Muscle of arm (tissue), 12 donors: ENCODE results near the gene CDH23. TPM values are rescaled to one million over a fixed set of nuclear protein-coding genes. Genes with fewer than 3 reads are reported as not detected.

Experiments used
- DNase-seq: peaks from one replicate; pipeline ENCODE4 v3.0.0-alpha.2; 2013
- polyA plus RNA-seq, 12 donors: library from polyadenylated mRNA; unstranded; fragments of 120-200 nt; gene quantifications; one replicate each; pipeline ENCODE4 v1.2.1, GENCODE V29; 2013; ENCODE audit not compliant: insufficient read length in 12 of 12

Gene CDH23
- polyA plus RNA-seq, 12 donors: 2.9 to 7.4 (median 4.3) TPM; not detected in 1

DNA sequence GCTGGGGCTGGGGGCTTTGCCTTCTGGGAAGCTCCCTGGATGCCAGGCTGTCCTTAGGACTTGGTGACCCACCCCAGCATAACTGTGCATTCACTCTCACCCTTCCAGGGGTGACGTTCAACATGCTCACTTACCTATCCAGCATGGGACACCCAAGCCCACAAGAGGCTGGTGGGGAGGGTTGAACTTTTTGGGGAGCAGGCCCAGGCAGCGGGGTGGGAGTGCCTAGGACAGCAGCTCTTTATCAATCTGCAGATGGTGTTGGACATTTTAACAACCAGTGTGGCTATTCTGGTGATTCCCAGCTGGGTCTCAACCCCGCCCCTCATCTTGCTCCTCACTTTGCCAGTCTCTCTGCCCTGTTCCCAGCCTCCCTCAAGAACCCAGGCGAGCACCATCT, 86.4 kb downstream of the CDH23 start:
- DNase-seq: no peak

DNA sequence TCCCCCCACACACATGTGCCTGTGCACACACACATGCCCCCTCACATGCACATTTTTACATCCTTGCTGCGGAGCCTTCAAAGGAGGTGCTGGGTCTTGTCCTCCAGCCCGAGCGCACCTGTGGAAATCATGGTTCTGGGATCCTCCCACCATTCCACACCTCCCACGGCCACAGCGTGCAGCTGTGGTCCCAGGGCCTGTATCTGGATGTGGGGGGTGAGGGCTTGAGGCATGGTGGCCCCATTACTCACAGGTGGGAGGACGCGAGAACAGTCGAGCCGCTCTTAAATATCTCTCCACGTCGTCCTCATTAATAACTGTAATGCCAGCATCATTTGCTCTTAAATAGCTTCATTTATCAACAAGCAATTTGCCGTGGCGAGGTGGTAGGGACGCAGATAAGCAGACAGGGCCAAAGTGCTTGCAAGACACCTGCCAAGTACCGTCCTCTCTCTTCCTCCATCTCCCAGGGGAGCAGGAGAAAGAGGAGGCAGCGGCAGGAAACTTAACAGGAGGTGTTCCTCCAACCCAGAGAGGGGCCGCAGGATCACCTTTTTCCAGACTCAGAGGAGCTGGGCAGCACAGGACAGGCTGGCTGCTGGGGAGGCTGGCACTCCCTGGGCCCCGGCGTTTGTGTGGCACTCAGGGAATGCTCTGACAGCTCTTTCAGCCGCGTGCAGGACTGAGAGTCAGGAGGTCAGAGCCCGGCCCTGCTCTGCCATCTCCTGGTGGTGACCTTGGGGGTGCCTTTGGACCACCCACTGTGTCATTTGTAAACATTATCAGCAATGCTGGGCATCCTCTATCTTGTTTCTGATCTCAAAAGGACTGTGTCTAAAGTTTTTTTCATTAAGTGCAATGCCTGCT, 87.4 kb downstream of the CDH23 start:
- no peak for DNase-seq

DNA sequence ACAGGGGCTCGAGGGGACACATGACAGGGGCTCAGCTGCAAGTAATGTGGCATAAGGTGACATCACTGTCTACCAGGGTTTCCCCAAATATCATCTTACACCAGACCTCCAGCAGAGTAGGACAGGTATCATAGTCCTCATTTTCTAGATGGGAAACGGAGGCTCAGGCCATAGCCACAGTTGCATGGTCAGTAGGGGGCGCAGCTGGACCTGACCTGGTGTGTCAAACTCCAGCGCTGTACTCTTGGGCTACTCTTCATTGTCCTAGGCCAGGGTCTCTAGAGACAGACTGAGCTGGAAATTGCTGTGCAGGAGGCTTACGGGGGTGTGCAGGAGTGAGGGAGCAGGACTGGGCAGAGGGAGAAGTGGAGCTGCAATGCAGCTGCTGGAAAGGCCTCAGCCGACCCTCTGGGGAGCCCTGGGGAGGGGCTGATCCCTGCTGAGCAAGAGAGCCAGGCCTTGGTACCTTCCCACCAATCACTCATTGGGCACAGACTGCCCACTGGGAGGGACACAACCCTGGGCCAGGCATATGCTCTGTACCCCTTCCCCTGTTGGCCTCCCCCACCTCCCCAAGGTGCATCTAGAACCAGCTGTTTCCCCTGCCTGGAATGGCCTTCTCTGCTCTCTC, 89.9 kb downstream of the CDH23 start:
- no peak for DNase-seq

DNA sequence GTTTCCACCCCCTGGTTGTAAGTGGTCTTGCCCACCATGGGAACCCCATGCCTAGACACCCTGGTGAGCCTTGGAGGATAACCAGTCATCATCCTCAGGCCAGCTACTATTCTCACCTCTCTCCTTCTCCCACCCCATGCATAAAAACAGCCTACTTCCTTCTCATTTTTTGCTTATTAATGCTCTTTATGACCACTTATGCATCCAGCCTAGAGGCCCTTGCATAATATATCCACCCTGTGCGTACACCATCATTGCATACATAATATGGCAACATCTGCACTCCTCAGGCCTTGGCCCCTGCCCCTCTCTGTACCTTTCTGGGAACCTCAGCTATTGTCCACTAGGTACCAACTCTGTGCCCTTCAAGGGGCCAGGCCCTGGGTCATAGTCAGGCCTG, 91.0 kb downstream of the CDH23 start:
- DNase-seq: no peak

DNA sequence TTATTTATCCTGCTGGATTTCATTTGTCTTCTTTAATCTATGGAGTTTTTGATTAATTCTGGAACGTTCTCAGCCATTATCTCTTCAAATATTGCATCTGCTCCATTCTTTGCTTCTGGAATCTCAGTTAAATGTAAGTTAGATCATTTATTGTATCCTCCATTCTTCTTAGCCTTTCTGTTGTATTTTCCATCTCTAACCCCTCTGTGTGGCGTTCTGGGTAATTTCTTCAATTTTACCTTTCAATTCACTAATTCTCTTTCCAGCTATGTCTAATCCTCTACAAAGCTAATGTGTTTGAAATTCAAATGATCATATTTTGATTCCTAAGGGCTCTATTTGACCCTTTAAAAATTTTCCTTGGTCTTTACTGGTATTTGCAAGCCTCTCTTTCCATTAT, 92.4 kb downstream of the CDH23 start:
- no peak for DNase-seq

DNA sequence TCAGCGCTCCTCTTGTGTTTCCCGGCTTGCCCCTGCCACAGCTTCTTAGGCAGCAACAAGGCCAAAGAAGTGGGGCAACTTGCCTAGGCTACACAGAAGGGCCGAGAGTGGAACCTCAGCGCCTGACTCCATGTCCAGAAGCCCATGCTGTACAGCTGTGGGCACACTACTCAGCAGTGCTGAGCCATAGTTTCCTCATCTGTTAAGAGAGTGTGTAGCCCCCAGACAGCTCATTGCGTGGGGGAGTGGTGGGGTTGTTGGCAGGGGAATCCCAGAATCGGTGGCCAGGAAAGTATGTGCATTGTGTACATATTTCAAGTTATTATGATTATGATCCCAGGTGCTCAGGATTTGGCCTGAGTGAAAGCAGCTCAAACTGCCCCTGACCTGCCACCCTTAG, 96.2 kb downstream of the CDH23 start:
- no peak for DNase-seq

DNA sequence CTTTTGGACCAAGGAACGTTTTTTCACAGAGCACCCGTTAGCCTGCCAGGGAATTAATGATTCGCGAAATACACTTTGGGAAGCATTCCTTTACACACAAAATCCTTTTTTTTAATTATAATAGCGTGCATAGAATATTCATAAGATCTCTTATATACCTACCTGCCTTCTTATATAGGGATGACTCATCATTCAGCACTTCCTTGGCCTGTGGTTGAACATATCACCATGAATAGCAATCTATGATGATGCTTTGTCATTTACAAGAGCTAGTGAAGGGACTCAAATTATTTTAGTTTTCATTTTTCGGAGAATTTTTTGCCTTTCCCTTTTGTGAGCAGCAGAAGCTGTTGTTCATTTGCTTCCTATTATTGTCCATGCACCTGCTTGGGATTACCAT, 97.0 kb downstream of the CDH23 start:
- no peak for DNase-seq

DNA sequence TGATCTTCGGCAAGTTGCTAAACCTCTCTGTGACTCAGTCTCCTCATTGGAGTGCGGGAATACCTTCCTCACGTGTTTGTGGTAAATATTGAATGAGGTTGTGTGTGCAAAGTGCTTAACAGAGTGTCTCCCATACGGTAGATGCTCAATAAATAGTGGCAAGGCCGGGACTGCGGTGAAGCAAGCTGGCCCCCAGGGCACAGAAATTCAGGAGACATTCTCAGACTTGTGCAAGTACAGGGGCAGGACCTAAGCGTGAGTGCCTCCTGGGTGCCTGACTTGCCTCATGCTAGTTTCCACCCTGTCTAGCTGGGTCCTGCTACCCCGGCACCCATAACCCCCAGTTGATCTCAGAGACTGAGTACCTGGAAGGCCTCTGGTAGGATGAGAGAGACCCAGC, 97.8 kb downstream of the CDH23 start:
- DNase-seq: no peak

DNA sequence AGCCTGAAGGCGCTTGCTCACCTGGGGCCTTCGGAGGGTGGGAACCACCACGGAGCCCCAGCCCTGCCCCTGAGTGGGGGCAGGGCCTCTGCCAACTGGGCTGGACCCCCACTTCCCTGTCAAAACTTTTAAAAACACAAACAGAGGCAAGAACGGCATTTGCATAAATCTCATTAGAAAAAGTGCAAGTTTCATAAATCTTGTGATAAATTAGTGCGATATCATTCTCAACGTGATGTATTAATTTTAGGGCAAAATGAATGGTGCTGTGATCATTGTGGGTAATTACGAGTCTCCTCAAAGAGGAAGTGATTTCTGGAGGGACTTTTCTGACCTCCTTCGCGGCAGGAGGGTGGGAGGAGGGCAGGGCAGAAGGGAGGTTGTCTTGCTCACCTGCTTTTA, 98.3 kb downstream of the CDH23 start:
- DNase-seq: no peak

DNA sequence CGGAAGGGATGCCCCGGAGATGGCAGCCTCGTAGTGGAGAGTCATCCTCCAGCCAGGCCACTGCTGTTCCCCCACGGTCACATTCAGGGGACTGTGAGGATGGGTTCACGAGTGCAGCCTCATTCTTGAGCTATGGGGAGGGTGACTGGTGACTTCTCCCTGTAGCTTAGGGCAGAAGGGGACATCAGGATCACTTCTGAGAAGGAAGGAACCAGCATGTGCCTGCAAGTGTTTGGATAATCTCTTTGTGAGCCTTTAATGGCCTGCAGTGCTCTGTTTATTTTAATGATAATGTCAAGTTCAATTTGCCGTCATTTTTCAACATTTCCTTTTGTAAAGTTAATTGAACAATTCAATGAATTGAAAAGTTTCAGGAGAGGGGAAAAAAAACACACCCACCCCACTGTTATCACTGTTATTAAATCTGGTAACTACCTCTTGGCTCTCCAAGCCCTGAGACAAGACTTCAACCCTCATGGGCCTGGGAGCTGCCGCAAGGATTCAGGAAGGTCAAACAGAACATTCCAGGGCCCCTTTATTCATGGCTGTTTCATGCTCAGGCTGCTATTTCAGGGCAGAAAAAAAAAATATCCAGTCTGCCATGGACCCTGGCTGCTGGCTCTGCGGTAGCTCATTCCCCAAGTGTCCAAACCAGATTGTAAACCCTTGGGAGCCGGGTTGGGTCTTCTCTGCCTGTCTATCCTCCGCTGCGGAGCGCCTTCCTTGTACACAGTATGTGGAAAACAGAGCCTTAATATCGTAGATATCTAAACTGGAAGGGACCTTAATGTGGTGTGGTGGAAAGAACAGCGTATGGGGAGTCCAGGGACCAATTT, 100.4 kb downstream of the CDH23 start:
- no peak for DNase-seq

DNA sequence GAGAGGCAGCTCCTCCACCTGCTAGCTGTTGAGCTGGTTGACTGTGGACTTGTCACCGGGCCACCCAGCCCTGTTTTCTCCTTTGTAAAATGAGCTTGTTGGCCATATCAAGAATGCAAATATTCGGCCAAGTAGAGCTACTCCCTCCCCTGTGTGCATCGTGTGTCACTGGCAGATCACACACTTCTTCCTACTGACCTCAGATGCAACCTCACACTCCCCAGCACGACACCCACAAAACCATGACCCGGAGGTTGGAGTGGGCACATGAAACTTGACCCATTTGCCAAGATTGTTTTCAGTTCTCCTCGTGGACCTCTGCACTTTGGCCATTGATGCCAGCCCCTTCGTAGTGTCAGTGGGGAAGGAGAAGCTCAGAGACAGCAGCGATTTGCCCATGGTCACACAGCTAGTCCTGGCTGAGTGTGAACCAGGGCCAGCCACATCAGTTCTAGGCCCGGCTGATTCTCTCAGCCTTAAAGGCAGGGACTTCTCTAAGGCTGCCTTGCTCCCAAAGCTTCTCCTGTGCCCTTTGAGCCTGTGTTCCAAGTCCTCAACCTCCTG, 101.1 kb downstream of the CDH23 start:
- no peak for DNase-seq

DNA sequence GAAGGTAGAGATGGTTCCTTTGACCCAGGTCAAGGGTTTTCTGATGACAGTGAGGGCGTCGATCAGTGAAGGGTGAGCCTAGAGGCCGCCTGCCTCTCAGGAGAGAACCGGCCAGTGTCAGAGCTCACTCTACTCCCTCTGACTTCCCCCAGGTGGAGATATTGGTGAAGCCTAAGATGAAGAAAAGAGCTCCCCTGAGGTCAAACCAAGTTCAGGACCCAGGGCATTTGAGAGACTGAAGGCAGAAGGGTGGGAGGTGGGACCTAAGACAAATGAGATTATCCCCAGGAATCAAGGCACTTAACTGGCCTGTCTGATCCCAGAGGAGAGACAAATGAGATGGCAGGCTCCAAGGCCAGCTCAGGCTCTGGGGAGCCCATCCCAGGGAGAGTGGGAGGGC, 104.7 kb downstream of the CDH23 start:
- DNase-seq: no peak

DNA sequence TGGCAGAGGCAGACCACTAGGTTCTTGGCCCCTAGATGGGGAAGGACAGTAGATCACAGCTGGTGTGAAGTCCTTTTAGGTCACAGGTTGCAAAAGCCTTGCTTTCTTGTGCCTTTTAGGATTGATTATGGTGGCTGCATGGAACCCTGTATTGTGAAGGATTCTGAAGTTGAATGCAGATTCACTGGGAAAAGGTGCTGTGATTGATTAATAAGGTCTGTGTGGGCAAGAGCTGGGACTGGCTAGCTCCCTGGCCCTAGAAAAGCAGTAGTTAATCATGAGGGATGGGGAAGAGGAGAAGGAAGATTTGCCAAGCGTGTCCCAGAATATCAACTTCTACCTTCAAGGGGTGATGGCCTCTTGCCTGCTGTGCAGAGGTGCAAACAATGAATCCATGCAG, 105.5 kb downstream of the CDH23 start:
- no peak for DNase-seq

DNA sequence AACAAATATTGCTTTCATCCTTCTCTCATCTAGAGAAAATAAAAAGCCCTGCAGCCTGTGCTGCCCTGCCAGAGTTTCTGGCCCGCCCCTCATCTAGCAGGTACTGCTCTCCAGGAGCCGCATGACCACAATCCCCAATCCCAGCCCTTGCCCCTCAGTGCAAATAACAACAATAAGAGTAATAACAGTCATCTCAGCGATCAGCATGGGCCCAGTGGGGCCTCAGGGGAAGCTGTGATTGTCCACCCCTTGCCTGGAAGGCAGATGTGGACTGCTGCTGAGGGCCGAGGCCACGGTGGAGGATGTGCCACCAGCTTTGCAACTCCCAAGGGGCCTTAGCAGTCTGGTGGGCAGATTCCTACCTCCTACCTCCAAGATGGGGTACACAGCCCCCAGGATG, 106.1 kb downstream of the CDH23 start:
- no peak for DNase-seq

DNA sequence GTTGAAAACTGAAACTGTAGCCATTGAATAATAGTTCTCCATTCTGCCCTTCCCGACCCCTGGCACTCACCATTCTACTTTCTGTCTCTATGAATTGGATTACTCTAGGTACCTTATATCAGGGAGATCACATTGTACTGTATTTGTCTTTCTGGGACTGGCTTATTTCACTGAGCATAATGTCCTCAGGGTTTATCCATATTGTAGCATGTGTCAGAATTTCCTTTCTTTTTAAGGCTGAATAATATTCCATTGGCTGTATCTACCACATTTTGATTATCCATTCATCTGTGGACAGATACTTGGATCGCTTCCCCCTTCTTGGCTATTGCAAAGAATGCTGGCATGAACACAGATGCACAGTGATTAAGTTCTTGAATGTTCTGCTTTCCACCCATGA, 107.4 kb downstream of the CDH23 start:
- DNase-seq: no peak

DNA sequence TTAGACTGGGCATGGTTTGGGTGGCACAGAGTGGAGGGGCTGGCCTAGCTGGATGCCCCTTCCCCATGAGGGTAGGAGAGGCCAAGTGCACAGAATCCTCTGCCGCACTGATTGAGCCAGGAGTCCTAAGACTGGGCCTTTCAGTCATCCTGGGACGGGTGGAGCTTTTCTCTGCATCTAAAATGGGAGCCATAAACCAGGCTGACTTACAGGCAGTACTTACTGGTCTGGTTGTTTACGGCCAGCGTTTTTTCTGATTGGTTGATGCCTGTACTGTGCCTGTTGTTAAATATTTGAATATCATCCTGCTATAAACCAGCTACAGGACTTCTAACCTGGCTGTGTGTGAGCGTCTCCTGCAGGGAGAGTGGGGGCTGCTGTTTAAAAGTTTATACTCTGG, 107.8 kb downstream of the CDH23 start:
- no peak for DNase-seq

DNA sequence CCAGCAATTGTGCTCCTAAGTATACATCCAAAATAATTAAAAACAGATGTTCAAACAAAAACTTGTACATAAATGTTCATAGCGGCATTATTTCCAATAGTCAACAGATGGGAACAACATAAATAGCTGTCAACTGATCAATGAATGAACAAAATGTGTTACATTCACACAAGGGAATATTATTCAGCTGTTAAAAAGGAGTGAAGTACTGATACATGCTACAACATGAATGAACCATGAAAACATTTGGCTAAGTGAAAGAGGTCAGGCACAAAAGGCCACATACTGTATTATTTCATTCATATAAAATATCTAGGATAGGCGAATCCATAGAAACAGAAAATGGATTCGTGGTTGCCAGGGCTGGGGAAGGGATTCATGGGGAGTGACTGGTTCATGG, 109.1 kb downstream of the CDH23 start:
- no peak for DNase-seq

DNA sequence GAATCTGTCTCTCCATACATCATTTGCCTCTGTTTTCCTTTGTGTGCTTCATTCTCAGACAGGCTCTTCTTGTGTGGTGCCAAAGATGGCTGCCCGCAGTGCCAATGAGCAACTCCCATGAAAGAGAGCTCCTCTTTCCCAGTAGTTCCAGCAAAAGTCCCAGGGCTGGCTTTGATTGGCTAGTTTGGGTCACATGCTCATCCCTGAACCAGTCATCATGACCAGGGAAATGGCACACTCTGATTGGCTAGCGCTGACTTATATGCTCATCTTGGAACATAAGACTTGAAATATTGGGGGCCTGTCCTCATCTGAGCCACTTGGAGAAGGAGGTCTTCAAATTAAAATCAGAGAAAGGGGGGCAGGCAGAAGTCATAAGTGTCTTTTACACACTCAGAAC, 112.7 kb downstream of the CDH23 start:
- DNase-seq: no peak

DNA sequence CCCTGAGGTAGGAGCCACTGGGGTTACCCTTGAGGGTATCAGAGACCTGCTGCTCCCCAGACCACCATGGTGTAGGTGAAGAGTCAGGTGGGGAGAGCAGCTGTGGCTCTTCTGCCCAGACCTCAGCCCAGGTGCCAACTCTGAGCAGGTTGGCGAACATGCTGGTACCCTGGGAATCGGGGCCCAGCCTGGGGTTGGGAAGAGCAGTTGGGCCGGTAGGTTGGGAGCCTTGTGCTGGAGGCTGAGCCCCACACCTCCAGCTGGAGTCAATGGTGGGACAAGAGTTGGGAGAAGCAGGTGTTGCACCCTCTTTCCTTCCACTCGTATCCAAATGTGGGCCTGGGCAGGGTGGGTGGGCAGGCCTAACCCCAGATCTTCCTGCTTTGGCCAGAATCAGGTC, 114.5 kb downstream of the CDH23 start:
- DNase-seq: no peak

DNA sequence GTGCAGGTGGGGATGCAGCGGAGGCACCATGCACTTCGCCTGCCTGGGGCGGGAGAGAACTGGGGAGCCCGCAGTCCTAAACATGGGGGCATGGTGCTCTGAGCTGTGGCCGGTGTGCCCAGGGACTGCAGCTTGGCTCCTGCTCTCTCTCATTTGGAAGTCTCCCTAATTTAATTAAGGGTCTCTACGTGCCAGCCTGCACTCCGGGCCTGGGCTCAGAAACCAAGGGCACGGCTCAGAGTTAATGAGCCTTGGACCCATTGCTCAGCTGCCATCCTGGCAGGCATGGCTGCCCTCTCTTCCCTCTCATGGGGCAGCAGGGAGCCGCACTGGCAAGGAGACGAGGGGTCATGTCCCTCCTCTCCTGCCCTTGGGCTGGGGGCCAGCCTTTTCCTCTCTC, 115.6 kb downstream of the CDH23 start:
- no peak for DNase-seq

DNA sequence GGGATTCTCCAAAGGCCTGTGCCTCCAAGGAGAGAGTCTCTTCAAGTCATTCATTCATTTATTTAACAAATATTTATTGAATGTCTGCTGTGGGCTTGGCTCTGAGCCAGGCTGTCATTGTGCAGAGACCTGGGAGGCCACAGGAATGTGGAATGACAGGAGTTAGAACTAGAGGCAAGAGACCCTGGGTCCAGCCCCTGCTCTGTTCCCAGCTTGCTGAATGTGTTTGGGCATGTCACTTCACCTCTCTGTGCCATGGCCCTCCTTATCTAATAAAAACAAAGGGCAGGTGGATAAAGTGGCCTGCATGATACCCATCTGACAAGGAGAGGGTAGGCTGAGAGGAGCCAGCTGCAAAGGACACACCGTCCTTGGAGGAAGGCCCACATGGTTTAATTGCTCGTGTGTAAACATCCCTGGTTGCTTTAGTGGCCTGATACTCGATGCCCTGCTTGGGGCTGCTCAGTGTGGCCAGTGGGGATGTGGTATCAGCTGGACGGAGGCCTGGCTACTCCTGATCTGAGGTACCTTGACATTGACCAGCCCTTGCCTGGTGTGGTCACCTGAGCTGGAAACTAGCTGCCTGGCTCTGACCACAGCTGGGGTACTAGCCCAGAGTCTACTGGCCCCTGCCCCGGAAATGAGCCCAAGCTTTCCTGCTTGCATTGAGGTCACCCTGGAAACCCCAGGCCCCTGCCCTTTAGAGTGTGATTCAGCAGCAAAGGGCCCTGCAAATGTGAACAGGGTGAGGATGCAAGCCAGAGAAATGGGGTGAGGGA, 116.2 kb downstream of the CDH23 start:
- no peak for DNase-seq

DNA sequence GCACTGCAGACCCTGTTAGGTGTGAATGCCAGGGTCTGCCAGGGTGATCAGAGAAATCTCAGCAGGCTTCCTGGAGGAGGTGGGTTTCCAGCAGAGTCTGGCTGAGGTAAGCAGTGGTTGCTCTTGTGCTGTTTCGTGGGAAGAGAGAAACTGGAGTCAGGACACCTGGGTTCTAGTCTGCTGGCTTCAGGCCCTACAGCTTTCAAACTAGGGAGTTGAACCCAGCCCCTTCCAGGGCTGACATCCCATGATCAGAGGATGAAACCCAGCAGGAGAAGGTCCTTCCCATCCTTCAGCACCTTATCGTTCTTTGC, 116.8 kb downstream of the CDH23 start:
- no peak for DNase-seq
